Kasumi-1 (cell line): ENCODE results near the gene AKR1B15.
A peak's percentile ranks its signal among the peaks of the same experiment; 100 is the strongest.
"Not testable (repeated sequence)": the region's sequence is repeated elsewhere in the genome, so short reads cannot be mapped to it uniquely, and the experiment has no call there.

Experiments
- DNase-seq, 2 experiments: peaks; one replicate each; lab custom pipeline; 2025; lab: John Stamatoyannopoulos, UW

The AKR1B15 gene

DNA sequence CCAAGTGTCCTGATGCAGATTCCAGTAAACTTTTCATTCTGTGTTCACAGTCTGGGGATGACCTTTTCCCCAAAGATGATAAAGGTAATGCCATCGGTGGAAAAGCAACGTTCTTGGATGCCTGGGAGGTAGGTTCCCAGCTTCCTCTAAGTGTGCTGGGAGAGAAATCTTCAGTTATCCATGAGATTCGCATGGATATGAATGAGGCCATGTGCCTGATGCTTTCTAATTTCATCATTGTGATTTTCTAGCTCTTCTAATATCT lies 16.0 kb upstream of the AKR1B15 start:
- no peak for DNase-seq

DNA sequence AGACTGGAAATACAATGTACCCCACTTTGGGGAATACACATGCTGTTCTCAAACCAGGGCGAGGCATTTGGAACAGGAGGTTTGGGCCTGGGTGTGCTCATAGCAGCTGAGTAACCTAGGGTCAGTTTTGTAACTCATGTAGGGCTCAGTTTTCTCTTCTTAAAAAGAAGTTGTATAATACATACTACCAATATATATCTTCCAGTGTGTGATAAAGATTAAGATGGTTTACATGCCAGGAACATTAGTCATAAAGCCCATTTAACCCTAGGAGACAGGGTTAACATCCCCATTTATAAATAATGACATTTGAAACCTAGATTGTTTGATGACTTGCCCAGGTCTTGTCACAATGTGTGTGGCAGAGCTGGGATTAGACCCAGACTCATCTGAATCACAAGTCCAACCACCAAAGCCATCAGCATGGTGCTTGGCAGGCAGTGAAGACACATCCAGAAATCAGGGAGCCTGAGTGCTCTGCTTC lies 15.6 kb upstream of the AKR1B15 start:
- no peak for DNase-seq

DNA sequence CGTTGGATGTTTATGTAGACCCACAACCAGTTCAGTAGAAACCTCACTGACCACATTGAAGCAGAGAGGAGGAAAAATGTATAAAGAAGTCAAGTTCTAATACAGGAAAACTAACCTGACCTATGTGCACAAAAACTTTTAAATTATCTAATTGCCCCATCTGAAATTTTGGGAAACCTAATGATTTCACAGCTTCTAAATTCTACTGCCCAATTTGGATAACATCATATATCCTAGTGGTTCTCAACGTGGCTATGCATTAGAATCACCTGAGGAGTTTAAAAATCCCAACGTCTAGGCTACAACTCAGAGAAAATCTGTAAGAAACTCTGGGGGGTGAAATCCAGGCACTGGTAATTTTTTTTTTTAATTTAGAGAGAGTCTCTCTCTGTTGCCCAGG lies 14.3 kb upstream of the AKR1B15 start:
- DNase-seq, result no peak

DNA sequence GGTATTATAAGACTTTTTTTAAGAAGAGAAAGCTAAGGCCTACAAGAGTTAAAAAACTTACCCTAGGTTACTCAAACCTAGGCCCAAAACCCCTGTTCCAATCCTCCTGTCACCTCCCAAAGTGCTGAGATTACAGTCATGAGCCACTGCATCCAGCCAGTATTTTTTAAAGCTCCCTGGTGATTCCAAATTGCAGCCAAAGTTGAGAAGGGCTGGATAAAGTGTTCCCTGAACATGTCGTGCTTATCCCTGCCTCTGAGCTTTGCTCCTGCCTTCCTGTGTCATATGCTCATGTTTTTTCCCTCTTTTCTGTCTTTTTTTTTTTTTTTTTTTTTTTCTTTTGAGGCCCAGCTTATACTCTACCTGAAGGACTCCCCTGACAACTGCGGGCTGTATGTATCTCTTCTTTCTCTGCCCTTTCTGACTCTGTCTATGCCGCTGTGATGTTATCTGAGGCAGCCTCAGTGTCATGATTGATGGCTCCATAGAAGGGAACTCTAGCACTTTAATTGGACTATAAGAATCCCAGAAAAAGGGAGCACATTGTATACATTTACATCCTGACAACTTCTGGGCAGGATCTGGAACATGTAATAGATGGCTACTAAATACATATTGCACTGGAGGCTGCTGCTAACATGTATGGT lies 13.5 kb upstream of the AKR1B15 start:
- no peak for DNase-seq

DNA sequence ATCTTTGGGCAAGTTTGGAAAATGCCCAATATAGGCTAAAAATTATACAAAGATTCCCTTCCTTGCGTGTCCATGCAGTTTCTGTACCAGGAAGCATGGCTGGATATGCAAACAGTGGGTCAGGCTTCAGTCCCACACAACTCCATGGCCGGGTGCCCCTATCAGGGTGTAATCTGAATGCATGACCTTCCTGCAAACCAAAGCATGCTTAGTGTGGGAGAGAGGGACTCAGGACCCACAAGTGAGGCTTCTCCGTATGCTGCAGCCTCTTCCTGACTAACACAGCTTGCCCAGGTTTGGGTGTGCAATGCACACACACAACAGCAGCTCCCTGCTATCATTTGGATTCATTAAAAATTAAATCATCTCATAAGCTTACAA lies 13.0 kb upstream of the AKR1B15 start:
- DNase-seq, result no peak

DNA sequence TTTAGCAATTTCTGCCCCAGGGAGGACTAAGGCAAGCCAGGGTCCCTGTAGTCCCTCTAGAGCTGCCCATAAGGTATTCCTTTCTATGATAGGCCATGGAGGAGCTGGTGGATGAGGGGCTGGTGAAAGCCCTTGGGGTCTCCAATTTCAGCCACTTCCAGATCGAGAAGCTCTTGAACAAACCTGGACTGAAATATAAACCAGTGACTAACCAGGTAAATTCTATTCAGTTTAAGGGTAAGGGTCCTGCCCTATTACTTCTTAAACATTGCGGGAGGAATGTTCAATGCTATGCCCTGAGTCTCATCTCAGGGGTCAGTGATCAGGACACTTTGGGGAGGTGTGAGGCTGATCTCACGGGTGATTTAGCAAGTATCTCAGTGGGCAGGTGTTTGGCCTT lies 12.4 kb upstream of the AKR1B15 start:
- not testable (repeated sequence) for DNase-seq

DNA sequence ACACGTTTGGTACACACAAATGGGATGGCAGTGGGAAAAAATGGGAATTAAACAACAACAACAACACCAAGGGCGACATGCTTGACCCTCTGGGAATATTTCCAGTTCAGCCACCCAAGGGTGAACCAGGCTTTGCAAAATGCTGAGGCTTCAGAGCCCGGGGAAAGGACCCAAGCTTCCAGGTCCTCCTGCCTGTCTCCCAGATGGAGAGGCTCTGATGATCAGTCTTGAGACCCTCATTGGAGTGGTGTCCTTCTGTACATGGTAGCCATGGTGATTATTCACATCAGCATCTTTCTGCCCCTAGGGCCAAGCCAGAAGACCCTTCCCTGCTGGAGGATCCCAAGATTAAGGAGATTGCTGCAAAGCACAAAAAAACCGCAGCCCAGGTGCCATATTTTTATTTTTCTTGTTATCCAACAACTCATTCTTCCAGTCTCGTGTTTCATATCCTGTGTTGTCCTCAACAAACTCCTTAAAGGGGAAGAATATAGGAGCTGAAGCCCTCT lies 11.6 kb upstream of the AKR1B15 start:
- DNase-seq, result not testable (repeated sequence)

DNA sequence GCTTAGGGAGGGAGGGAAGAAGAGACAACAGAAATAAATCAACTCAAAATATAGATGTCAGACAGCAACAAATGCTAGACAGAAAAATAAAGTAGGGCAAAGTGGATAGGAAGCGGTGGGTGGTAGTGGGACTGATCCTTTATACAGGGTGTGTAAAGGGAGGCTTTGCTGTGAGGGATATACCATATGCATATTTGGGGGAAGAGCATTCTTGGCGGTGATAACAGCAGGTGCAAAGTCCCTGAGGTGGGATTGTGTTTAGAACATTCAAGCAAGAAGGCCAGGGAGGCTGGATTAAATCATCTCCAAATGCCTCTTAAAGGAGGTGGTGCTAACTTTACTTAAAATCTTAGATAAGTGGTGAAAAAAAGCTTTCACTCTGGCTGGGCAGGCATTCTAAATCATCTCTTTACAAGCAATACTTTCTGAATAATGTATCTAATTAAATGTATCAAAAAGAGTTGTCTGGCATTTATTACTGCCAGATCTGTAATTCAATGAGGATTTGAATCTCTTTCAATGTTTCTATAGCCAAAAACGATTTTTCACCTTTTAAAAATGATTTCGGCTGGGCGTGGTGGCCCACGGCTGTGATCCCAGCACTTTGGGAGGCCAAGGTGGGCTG lies 9.4 kb upstream of the AKR1B15 start:
- no peak for DNase-seq

DNA sequence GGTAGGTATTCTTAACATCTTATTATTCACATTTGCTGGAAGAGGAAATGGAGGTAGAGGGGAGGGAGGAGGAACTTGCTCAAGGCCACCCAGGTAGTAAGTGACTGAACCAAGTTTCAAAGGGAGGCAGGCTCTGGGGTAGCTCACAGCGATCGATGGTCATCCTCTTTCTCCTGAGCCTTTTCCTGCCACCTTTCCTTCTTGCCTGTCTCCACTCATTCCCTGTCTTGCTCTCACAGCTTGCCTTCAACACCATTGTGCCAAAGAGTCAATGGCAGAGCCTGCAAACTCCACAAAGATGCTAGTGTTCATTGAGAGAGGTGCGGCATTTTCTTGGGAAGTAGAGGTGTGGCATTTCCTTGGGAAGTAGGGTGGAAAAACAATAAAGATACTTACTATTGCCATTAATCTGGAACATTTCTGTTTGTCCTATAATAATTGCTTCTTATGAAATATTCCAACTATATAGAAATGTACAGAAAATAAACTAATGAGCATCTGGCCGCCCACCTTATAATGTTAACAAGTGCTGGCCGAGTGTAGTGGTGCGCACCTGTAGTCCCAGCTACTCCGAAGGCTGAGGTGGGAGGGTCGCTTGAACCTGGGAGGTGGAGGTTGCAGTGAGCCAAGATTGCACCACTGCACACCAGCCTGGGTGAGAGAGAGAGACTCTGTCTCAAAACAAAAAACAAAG lies 7.3 kb upstream of the AKR1B15 start:
- DNase-seq, result not testable (repeated sequence)

DNA sequence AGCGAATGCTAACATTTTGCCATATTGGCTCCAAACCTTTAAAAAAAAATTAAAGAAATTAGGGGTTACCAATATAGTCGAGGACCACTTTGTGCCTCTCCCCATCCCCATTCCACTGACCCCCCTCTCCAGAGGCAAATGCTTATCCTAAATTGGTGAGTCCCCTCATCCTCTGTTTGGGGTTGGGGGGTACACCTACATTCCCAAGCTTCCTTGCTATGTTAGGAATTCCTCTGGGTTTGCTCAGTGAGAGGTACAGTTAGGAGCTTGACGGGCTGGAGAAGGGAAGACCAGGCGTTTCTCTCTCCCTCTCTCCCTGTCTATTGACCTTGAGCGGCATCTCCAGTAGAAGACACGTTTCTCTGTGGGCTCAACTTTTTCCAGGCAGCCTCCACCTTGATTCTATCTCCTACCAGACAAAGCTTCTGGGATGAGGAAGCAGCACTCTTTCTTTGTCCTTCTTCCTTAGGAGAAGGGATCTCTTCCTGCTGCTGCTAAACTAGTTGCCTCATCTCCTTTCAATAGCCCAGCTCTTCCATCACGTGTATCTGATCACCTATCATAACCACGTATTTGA lies 6.6 kb upstream of the AKR1B15 start:
- DNase-seq, result no peak

DNA sequence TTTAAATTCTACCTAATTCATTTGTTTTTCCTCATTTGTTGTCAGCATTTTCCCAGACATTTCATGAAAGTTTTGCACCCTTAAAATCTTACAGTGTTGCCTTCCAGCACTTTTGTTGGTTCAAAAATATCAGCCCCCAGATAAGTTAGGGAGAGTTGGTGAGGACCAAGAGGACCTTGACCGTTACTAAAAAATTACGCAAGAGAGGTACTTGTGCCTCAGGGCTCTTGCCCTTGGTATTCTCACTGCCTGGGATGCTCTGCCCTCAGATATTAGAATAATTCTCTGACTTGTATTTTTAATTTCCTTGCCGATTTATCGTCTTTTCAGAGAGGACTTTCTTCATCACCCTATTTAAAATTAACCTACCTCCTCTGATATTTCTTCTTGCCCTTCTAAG lies 3.5 kb upstream of the AKR1B15 start:
- DNase-seq, result no peak

DNA sequence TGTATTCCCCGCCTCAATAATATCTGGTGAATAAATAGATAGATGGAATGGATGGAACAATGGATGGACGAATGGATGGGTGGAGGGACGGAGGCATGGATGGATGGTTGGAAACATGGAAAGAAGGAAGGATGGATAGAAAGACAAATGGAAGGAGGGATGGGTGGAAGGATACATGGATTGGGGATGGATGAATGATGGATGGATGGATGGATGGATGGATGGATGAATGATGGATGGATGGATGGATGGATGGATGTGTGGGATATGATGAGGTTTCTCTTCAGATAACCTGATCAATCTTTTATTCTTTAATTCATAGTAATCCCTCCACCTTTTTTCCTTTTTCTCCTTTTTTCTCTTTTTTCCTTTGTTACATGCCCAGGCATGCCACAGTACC lies 3.0 kb upstream of the AKR1B15 start:
- DNase-seq, result no peak

DNA sequence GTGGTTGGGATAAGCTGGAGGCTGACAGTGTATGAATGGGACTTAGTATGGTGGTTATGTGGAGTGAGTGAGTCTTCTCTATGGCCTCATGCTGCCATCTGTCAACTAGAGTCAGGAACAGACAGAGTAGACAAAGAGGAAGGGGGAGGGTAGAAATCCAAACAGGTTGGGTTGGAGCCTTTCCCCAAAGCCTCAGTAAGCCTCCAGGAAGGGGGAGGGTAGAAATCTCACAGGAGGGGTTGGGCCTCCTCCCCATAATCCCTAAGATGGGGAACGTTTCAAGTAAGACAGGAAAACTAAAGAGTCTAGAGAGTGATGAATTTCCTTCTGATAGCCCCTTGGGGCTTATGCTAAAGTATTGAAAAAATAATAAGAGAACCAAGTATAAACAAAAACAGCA lies 2.0 kb upstream of the AKR1B15 start:
- DNase-seq, result no peak

DNA sequence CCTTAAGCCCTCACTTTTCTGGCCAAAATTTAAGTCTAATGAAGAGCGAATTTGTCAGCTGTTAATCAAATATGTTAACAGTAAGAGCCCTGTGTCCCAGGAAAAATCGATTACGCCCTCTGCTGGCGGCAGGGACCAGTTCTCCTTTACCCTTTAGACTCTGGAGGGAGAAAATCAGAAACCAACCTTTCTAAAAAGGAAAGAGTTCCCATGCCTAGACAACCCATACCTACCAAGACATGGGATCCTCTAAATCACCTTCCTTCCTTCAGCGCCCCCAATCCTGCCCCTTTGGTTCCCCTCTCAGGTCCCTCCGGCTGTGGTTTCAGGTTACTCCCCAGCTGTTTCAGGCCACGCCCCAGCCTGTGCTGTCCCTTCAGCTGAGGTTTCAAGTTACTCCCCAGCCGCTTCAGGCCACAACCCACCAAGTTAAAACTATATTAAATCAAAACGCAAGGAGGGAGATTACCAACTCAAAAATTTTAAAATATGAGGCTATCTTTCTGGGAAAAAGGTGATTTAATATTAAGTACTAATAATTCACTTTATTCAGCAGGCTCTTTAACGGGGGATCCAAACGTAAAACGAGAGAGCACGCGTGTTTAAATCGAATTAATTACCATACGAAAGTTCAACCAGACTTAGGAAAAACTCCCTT lies 1.4 kb upstream of the AKR1B15 start:
- peak; percentile 63 to 80 for DNase-seq

DNA sequence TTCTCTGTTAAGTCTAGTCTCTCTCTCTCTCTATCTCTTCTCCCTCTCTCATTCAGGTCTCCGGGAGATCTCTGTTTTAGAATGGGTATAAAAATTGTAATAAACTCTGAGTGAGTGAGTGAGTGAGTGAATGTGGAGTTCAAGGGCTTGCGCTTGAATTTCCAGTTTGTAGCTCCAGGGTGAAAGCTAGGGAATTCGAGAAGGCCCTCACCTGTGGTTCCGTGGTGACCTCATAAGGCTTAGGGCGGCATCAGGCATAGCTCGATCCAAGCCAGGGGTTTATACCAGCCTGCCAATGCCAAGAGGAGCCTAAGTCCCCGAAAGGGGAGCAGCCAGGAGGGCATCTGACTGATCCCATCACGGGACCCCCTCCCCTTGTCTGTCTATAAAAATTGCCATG lies 456 bp downstream of the AKR1B15 start:
- no peak for DNase-seq

DNA sequence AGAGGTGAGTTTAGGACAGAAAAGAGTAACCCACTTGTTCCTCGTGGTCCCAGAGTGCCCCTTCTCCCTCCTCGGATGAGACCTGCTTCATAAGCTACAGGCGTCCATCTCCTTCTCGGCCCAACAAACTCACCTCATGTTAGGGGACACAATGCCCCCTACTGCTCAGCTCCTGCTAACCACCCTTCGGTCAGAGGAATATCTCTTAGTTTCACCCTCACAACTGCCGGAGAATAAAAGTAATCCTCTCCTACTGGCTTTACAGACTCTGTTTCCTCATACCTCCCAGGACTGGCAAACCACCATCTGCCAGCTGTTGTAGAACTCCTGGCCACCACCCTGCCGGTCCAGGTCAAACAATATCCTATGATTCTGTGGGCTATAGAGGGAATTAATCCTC lies 3.2 kb downstream of the AKR1B15 start:
- DNase-seq, result no peak

DNA sequence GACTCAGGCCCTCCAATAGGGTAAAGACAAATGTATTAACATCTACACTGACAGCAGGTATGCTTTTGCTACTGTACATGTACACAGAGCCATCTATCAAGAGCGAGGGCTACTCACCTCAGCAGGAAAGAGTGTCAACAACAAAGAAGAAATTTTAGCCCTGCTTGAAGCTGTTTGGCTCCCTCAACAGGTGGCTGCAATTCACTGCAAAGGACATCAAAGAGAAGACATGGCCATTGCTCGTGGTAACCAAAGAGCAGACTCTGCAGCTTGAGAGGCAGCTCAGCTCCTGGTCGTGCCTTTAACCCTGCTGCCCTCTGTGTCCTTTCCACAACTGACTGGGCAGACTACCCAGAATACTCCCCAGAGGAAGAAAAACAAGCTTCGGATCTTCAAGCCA lies 5.1 kb downstream of the AKR1B15 start:
- no peak for DNase-seq

DNA sequence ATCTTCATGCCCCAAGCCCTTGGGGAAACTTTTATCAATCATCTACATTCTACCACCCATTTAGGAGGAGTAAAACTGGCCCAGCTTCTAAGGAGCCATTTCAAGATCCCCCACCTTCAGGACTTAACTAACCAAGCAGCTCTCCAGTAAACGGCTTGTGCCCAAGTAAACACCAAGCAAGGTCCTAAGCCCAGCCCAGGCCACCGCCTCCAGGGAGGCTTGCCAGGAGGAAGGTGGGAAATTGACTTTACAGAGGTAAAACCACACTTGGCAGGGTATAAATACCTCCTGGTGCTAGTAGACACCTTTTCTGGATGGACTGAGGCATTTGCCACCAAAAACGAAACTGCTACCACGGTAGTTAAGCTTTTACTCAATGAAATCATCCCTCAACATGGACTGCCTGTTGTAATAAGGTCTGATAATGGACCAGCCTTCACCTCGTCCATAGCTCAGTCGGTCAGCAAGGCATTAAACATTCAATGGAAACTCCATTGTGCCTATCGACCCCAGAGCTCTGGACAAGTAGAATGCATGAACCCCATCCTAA lies 5.6 kb downstream of the AKR1B15 start:
- DNase-seq, result no peak

DNA sequence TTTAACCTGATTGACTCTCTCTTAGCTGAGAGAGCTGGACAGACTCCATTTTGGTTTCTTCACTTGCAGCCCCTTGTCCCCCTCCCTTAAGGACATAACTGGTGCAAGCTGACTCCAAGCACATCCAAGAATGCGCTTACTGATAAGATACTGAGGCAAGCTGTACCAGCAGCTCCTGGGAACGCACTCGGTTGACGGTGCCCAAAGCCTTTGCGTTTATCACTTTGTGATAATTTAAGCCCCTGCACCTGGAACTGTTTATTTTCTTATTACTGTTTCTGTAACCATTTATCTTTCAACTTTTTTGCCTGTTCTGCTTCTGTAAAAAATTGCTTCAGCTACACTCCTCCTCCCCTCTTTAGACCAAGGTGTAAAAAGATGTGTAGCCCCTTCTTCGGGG lies 8.5 kb downstream of the AKR1B15 start:
- no peak for DNase-seq

DNA sequence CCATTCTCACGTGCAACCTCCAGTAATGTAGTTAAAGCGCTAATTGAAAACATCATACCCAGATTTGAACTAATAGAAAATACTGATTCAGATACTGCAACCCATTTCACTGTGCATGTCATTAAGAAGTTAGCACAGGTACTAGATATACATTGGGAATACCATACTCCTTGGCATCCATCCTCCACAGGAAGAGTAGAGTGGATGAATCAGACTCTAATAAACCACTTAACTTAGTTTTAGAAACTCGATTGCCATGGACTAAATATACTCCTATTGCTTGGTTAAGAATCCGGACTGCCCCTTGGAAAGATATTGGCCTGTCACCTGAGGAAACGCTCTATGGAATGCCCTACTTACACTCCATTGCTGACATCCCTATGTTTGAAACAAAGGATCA lies 9.5 kb downstream of the AKR1B15 start:
- DNase-seq, result no peak

DNA sequence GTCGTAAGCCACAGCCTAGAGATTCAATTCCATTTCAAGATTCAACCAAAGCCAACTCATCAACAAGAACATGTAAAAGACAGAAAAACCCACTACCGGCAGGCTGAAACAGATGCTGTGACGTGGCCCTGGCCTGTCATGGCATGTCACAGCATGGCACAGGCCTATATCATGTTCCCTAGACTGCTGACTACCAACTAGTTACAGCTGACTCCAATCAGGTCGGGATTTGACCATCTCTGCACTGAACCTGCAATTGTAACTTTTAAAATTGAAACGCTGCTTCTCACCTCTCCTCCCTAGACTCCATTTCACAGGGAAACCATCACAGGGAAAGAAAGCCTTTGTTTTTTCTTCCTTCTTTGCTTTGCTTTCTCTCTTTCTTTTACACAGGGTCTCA lies 12.7 kb downstream of the AKR1B15 start:
- DNase-seq, result not testable (repeated sequence)

DNA sequence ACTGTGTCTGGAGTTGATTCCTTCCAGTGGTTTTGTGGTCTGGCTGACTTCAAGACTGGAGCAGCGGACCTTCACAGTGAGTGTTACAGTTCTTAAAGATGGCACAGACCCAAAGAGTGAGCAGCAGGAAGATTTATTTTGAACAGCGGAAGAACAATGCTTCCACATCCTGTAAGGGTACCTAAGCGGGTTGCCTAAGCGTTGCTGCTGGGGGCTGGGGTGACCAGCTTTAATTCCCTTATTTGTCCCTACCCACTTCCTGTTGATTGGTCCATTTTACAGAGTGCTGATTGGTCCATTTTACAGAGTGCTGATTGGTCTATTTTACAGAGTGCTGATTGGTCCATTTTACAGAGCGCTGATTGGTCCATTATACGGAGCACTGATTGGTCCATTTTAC lies 13.2 kb downstream of the AKR1B15 start:
- peak; percentile 45 to 57 for DNase-seq
